M059J (cell line): ENCODE data around the gene STX8. TPM values are rescaled to one million over a fixed set of nuclear protein-coding genes. Genes with fewer than 3 reads are reported as not detected.
A peak's percentile ranks its signal among the peaks of the same experiment; 100 is the strongest.
"Not testable (repeated sequence)": the region's sequence is repeated elsewhere in the genome, so short reads cannot be mapped to it uniquely, and the experiment has no call there.

Experiments
- DNase-seq: peaks from one replicate; pipeline ENCODE4 v3.0.0-alpha.2; 2012; ENCODE audit warnings: low read depth
- total RNA-seq: library from RNA; depleted of rRNA; stranded (reverse); fragments of >200 nt; shearing (Covaris generic); gene quantifications from 2 replicates; pipeline ENCODE4 v1.2.3, GENCODE V29; 2014

The STX8 gene
- total RNA-seq, 1 experiment from 2014 or later: 93.0 TPM

GRCh38 chr17:9509236-9509816, 66.3 kb downstream of the STX8 start:
- DNase-seq: no peak

- no peak for DNase-seq
Measured at GRCh38 chr17:9499041-9499440, 76.6 kb downstream of the STX8 start.

GRCh38 chr17:9498490-9498889, 77.1 kb downstream of the STX8 start:
- no peak for DNase-seq

- peak; percentile 6 for DNase-seq
Measured at GRCh38 chr17:9488556-9488955, 87.1 kb downstream of the STX8 start.

GRCh38 chr17:9487406-9487805, 88.2 kb downstream of the STX8 start:
- no peak for DNase-seq

GRCh38 chr17:9484789-9485188, 90.8 kb downstream of the STX8 start:
- DNase-seq: no peak

- DNase-seq: no peak
Measured at GRCh38 chr17:9479964-9480363, 95.7 kb downstream of the STX8 start.

- DNase-seq: no peak
Measured at GRCh38 chr17:9478889-9479288, 96.7 kb downstream of the STX8 start.

- DNase-seq: no peak
Measured at GRCh38 chr17:9475101-9475658, 100.4 kb downstream of the STX8 start.

- DNase-seq: peak; percentile 68
Measured at GRCh38 chr17:9473711-9474110, 101.9 kb downstream of the STX8 start.

GRCh38 chr17:9472541-9472940, 103.1 kb downstream of the STX8 start:
- DNase-seq: peak; percentile 72

GRCh38 chr17:9472094-9472493, 103.5 kb downstream of the STX8 start:
- DNase-seq: peak; percentile 86

- no peak for DNase-seq
Measured at GRCh38 chr17:9470171-9470570, 105.4 kb downstream of the STX8 start.

GRCh38 chr17:9468937-9469336, 106.7 kb downstream of the STX8 start:
- DNase-seq: no peak

- DNase-seq: no peak
Measured at GRCh38 chr17:9468532-9468931, 107.1 kb downstream of the STX8 start.

GRCh38 chr17:9467518-9467917, 108.1 kb downstream of the STX8 start:
- DNase-seq: no peak

GRCh38 chr17:9465210-9465921, 110.3 kb downstream of the STX8 start:
- DNase-seq: no peak

- DNase-seq: no peak
Measured at GRCh38 chr17:9457005-9457404, 118.6 kb downstream of the STX8 start.

- no peak for DNase-seq
Measured at GRCh38 chr17:9456330-9456729, 119.3 kb downstream of the STX8 start.

- DNase-seq: no peak
Measured at GRCh38 chr17:9451934-9452333, 123.7 kb downstream of the STX8 start.

GRCh38 chr17:9447298-9447697, 128.3 kb downstream of the STX8 start:
- DNase-seq: not testable (repeated sequence)

- no peak for DNase-seq
Measured at GRCh38 chr17:9446528-9446927, 129.1 kb downstream of the STX8 start.

- DNase-seq: no peak
Measured at GRCh38 chr17:9445424-9445823, 130.2 kb downstream of the STX8 start.
